Colonic mucosa (tissue), 4 donors: Measurements from ENCODE around the gene IGSF9. TPM values are rescaled to one million over a fixed set of nuclear protein-coding genes. Genes with fewer than 3 reads are reported as not detected.
A peak's percentile ranks its signal among the peaks of the same experiment; 100 is the strongest.

Experiments
- DNase-seq: peaks from one replicate; pipeline ENCODE4 v3.0.0-alpha.2; 2020
- H3K27ac ChIP-seq: fragments of 200-600 bp; one replicate; pipeline ENCODE4 v1.8.0; 2021
- H3K27me3 ChIP-seq: fragments of 200-600 bp; one replicate; pipeline ENCODE4 v1.8.0; 2021
- H3K36me3 ChIP-seq: fragments of 200-600 bp; one replicate; pipeline ENCODE4 v1.8.0; 2021
- H3K4me1 ChIP-seq: fragments of 200-600 bp; one replicate; pipeline ENCODE4 v1.8.0; 2021; ENCODE audit warnings: mild to moderate bottlenecking
- H3K4me3 ChIP-seq: fragments of 200-600 bp; one replicate; pipeline ENCODE4 v1.8.0; 2021
- H3K9ac ChIP-seq, 2 donors: one replicate each; pipeline ENCODE4 v1.7.0; 2013; ENCODE audit warnings: control low read depth in 2 of 2, low read depth in 2 of 2, low read length in 2 of 2
- H3K9me3 ChIP-seq: fragments of 200-600 bp; one replicate; pipeline ENCODE4 v1.8.0; 2021
- intact Hi-C: fragments of 100-400 bp; cut with DNase I; formaldehyde crosslinking; loops from one replicate; pipeline ENCODE4 v1.14.1; 2022
- total RNA-seq, 2 donors: library from RNA; stranded (reverse); fragmentation: NEBNext Ultra II Directional in 1 of 2; extraction: Animal tissue kit (Norgen Biotek cat#: 25700) in 1 of 2; gene quantifications; one replicate each; pipeline ENCODE4 v1.2.1, GENCODE V29; 2021
- TF ChIP-seq, protein P1 (sequence below): fragments of 200-600 bp; IDR thresholded peaks from one replicate; pipeline ENCODE4 v1.8.0; 2022; ENCODE audit warnings: antibody characterized with exemption, mild to moderate bottlenecking
- donor health status: healthy.
- donor health status: DM: no; HTN: no; CAD: no.
- donor health status: DM: no; HTN: no; CAD: no.

IGSF9 gene
- total RNA-seq, 2 donors from 2014 or later: 14.1 to 41.8 TPM

DNA sequence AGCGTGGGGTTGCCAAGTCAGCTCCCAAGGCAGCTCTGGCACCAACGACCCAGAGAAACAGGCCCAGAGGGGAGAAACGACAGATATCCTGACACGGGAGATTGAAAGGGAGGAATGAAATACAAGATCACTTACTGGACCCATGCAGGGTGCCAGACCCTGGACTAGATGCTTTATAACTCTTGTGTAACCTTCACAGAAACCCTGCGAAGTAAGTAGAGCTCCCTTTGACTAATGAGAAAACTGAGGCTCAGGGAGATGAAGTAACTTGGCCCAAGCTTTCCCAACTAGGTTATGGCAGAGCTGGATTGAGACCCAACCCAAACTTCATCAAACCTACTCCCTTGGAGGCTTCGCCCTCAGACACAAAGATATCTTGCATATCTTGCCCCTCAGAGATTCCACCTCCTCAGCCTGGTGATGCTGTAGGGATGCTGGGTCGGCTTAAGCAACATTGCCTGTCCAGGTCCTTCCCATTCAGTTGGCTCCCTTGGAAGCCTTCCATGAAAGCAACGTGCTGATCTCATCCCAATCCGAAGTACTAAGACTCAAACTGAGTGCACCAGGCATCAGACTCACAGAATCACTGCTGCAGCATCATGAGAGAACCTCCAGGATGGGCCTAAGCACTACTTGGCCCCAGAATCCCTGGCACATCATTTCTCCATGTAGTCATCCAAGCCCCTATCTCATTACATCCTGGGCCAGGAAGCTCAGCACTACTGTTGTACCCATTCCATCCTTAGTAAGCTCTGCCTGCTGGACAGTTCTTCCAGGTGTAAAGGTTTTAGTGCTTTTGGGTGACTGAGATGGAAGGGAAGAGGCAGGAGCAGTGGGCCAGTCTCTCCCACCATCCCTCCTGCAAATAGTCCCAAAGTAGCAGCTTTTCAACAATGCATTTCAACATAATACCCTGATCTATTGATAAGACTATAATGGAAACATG, 1.1 kb upstream of the IGSF9 start:
- intact Hi-C loops: no loop called here
- Histone ChIP-seq H3K4me3 (no peak overlapping the region), H3K4me1 (peaks cover 7% of the 10 kb centered on the region), H3K36me3 (no peaks in the 10 kb centered on the region), H3K9ac (peak overlapping the region in 1 of 2 donors; percentile 65), H3K27me3 (no peaks in the 10 kb centered on the region), H3K27ac (peak overlapping the region; percentile 49), H3K9me3 (no peaks in the 10 kb centered on the region)
- no peak for DNase-seq
- TF ChIP-seq, protein P1, sequence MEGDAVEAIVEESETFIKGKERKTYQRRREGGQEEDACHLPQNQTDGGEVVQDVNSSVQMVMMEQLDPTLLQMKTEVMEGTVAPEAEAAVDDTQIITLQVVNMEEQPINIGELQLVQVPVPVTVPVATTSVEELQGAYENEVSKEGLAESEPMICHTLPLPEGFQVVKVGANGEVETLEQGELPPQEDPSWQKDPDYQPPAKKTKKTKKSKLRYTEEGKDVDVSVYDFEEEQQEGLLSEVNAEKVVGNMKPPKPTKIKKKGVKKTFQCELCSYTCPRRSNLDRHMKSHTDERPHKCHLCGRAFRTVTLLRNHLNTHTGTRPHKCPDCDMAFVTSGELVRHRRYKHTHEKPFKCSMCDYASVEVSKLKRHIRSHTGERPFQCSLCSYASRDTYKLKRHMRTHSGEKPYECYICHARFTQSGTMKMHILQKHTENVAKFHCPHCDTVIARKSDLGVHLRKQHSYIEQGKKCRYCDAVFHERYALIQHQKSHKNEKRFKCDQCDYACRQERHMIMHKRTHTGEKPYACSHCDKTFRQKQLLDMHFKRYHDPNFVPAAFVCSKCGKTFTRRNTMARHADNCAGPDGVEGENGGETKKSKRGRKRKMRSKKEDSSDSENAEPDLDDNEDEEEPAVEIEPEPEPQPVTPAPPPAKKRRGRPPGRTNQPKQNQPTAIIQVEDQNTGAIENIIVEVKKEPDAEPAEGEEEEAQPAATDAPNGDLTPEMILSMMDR: no peak

GRCh38 chr1:159944623-159945455, 574 bp downstream of the IGSF9 start:
- peaks cover 7% of the 10 kb centered on the region for H3K4me1 ChIP-seq
- intact Hi-C loops: no loop called here
- no peak for DNase-seq
- H3K27ac ChIP-seq: peak overlapping the region; percentile 49
- no peaks in the 10 kb centered on the region for H3K27me3 ChIP-seq
- TF ChIP-seq, protein P1: no peak
- peak overlapping the region; percentile 65 to 75 for H3K9ac ChIP-seq
- H3K4me3 ChIP-seq: peak overlapping the region; percentile 49
- no peaks in the 10 kb centered on the region for H3K9me3 ChIP-seq
- H3K36me3 ChIP-seq: no peaks in the 10 kb centered on the region

- DNase-seq: no peak
- Histone ChIP-seq H3K27ac (no peak overlapping the region), H3K4me1 (peaks cover 11% of the 10 kb centered on the region), H3K4me3 (peak overlapping the region; percentile 49), H3K9ac (no peak overlapping the region), H3K36me3 (no peaks in the 10 kb centered on the region), H3K9me3 (no peaks in the 10 kb centered on the region), H3K27me3 (no peaks in the 10 kb centered on the region)
- TF ChIP-seq, protein P1: no peak
- intact Hi-C loops: no loop called here
Measured at GRCh38 chr1:159943908-159944622, 1.3 kb downstream of the IGSF9 start.

- Histone ChIP-seq H3K27me3 (no peaks in the 10 kb centered on the region), H3K4me3 (no peak overlapping the region), H3K9me3 (no peaks in the 10 kb centered on the region), H3K4me1 (peaks cover 17% of the 10 kb centered on the region), H3K9ac (no peak overlapping the region), H3K36me3 (no peaks in the 10 kb centered on the region), H3K27ac (no peak overlapping the region)
- intact Hi-C loops: no loop called here
- DNase-seq: no peak
- TF ChIP-seq, protein P1: no peak
Measured at GRCh38 chr1:159943278-159943640, 2.2 kb downstream of the IGSF9 start.
